Hematopoietic multipotent progenitor cell treated with erythropoietin and hydrocortisone succinate and interleukin-3 and kit ligand, for 17 days (in vitro differentiated cells): ENCODE data around the gene CKAP5.

Source experiments
- DNase-seq: peaks from one replicate; pipeline ENCODE4 v3.0.0-alpha.2; 2015; ENCODE audit warnings: low spot score

CKAP5 gene

DNA sequence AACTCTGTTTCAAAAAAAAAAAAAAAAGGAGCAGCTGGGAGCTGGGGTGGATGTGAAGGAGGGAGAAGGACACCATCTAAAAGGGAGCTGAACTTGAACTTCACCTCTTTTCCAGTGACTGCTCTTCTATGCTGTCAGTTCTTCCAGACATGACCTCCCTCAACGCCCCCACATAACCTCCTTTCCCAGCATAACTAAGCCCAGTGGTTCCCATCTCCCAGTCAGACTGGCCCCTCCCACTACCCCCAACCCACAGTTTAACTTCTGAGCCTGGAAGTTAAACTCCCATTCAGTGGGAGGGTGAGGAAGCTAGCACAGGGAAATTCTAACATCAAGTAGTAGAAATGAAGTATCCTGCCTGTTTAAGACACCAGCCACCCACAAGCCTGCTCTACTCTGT is 147.5 kb downstream of the CKAP5 start:
- no peak for DNase-seq

DNA sequence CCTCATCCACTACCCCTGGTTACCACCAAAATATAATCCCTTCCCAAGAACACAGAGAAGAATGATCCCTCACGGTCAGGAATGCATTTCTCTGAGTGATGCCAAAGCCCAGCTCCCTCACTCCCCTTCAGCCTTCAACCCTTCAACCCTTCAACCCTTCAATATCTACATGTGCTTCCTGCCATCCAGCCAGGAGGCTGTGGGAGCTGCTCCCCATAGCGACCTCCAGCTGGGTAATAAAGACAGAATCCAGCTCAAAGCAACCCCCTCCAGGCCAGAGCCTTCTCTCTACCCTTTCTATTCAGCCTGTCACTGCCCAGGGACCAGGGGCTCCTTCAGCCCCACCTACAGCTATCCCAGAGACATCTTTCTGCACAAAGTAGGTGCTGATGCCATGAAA is 148.4 kb downstream of the CKAP5 start:
- no peak for DNase-seq

DNA sequence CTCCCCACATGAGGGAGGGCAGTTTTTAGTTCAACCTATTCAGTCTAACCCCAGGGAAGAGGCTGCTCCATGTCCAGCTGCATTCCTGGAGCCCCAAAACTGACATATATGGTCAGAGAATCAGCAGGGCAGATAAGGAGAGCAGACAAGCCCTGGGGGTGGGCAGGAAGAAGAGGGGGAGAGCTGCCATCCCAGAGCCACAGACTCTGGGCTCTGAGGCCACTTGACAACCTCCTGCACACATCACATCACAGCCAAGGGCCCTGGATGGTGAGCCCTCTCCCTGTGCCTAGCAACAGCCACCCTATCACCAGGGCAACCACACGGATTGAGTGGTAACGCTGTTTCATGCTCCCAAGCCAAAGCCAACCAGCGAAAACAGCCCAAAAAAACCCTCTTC is 148.8 kb downstream of the CKAP5 start:
- DNase-seq: no peak

GRCh38 chr11:46696212-46696558 is 149.9 kb downstream of the CKAP5 start:
- DNase-seq: no peak

GRCh38 chr11:46695345-46696211 is 150.5 kb downstream of the CKAP5 start:
- no peak for DNase-seq

- no peak for DNase-seq
These were observed 151.5 kb downstream of the CKAP5 start for GRCh38 chr11:46694607-46695006.

DNA sequence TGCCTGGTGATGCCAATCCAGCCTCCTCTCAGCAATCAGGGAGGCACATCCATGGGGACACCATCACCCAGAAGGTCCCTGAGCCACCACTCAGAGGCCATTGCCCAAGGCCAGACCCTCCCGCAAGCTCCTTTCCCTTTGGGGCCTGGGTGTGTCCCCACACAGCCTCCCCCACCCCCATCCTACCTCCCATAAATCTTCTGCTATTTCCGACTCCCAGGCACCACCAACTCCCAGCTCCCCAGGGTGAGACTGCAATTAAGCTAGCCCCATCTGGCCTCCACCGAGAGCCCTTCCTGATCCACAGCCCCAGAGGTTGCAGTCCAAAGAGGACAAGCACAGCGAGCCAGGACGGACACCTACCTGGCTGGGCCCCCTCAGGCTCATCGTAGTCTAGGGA is 152.0 kb downstream of the CKAP5 start:
- DNase-seq: no peak

- DNase-seq: no peak
These were observed 152.5 kb downstream of the CKAP5 start for GRCh38 chr11:46693597-46694012.
